IPS-20b (cell line): ENCODE measurements around the gene TEX13A.
"Not testable (repeated sequence)": the region's sequence is repeated elsewhere in the genome, so short reads cannot be mapped to it uniquely, and the experiment has no call there.

Experiments
- H3K27ac ChIP-seq: one replicate; pipeline ENCODE4 v1.5.1; 2013; ENCODE audit warnings: low read length
- H3K27me3 ChIP-seq: 2 replicates; pipeline ENCODE4 v1.6.1; 2013; ENCODE audit warnings: mild to moderate bottlenecking, low read length, inconsistent platforms; ENCODE audit not compliant: insufficient read depth
- H3K36me3 ChIP-seq: 2 replicates; pipeline ENCODE4 v1.6.1; 2013; ENCODE audit warnings: low read depth, mild to moderate bottlenecking, inconsistent platforms, low read length, moderate library complexity; ENCODE audit not compliant: insufficient read depth
- H3K4me1 ChIP-seq: 2 replicates; pipeline ENCODE4 v1.6.1; 2013; ENCODE audit warnings: mild to moderate bottlenecking, control low read depth, inconsistent platforms, low read length, moderate library complexity; ENCODE audit not compliant: insufficient read depth
- H3K4me3 ChIP-seq: 2 replicates; pipeline ENCODE4 v1.5.1; 2013; ENCODE audit warnings: mild to moderate bottlenecking, low read length, inconsistent platforms
- H3K9ac ChIP-seq: 2 replicates; pipeline ENCODE4 v1.6.1; 2013; ENCODE audit warnings: low read depth, mild to moderate bottlenecking, inconsistent platforms, low read length, moderate library complexity
- H3K9me3 ChIP-seq: 2 replicates; pipeline ENCODE4 v1.6.1; 2013; ENCODE audit warnings: mild to moderate bottlenecking, low read depth, low read length, inconsistent platforms; ENCODE audit not compliant: insufficient read depth

TEX13A gene

GRCh38 chrX:105220636-105221035 is at the start of gene TEX13A:
TSS of gene TEX13A (minus strand) at chrX:105220694. CDS start at chrX:105220397, 297 bp downstream.
- Histone ChIP-seq H3K36me3 (no peaks in the 10 kb centered on the region), H3K4me1 (no peaks in the 10 kb centered on the region), H3K27ac (no peak within 1 kb of the TSS), H3K9me3 (no peaks in the 10 kb centered on the region), H3K27me3 (no peaks in the 10 kb centered on the region), H3K4me3 (no peak within 1 kb of the TSS), H3K9ac (no peak within 1 kb of the TSS)

GRCh38 chrX:105269386-105269785 is 48.9 kb upstream of the TEX13A start:
- Histone ChIP-seq H3K27ac (no peak overlapping the region), H3K27me3 (no peaks in the 10 kb centered on the region), H3K9me3 (no peaks in the 10 kb centered on the region), H3K36me3 (no peaks in the 10 kb centered on the region), H3K9ac (no peak overlapping the region), H3K4me3 (no peak overlapping the region), H3K4me1 (no peaks in the 10 kb centered on the region; the same call in 1 of the 2 replicates)

GRCh38 chrX:105267167-105267566 is 46.7 kb upstream of the TEX13A start:
- Histone ChIP-seq H3K9me3 (no peaks in the 10 kb centered on the region), H3K36me3 (no peaks in the 10 kb centered on the region), H3K4me3 (no peak overlapping the region), H3K27me3 (no peaks in the 10 kb centered on the region), H3K27ac (no peak overlapping the region), H3K9ac (no peak overlapping the region), H3K4me1 (no peaks in the 10 kb centered on the region)

- Histone ChIP-seq H3K4me3 (no peak overlapping the region), H3K9me3 (no peaks in the 10 kb centered on the region), H3K36me3 (no peaks in the 10 kb centered on the region), H3K27me3 (no peaks in the 10 kb centered on the region), H3K4me1 (no peaks in the 10 kb centered on the region), H3K27ac (no peak overlapping the region), H3K9ac (no peak overlapping the region)
These were observed 46.0 kb upstream of the TEX13A start for GRCh38 chrX:105266456-105266855.

GRCh38 chrX:105265093-105265492 is 44.6 kb upstream of the TEX13A start:
- H3K4me3 ChIP-seq = no peak overlapping the region
- H3K9me3 ChIP-seq = no peaks in the 10 kb centered on the region
- H3K27me3 ChIP-seq = no peaks in the 10 kb centered on the region
- H3K9ac ChIP-seq = no peak overlapping the region
- H3K27ac ChIP-seq = no peak overlapping the region
- H3K36me3 ChIP-seq = no peaks in the 10 kb centered on the region
- H3K4me1 ChIP-seq = no peaks in the 10 kb centered on the region

GRCh38 chrX:105263801-105264200 is 43.3 kb upstream of the TEX13A start:
- Histone ChIP-seq H3K4me3 (no peak overlapping the region), H3K9me3 (no peaks in the 10 kb centered on the region), H3K27ac (no peak overlapping the region), H3K27me3 (no peaks in the 10 kb centered on the region), H3K36me3 (no peaks in the 10 kb centered on the region), H3K9ac (no peak overlapping the region), H3K4me1 (no peaks in the 10 kb centered on the region)

- Histone ChIP-seq H3K4me3 (no peak overlapping the region), H3K27ac (no peak overlapping the region), H3K4me1 (no peaks in the 10 kb centered on the region), H3K9me3 (no peaks in the 10 kb centered on the region), H3K9ac (no peak overlapping the region), H3K27me3 (no peaks in the 10 kb centered on the region), H3K36me3 (no peaks in the 10 kb centered on the region)
These were observed 42.7 kb upstream of the TEX13A start for GRCh38 chrX:105263171-105263570.

GRCh38 chrX:105260291-105261043 is 40.0 kb upstream of the TEX13A start:
- H3K9ac ChIP-seq = no peak overlapping the region
- no peaks in the 10 kb centered on the region for H3K27me3 ChIP-seq
- no peak overlapping the region for H3K27ac ChIP-seq
- no peaks in the 10 kb centered on the region for H3K9me3 ChIP-seq
- H3K4me1 ChIP-seq = no peaks in the 10 kb centered on the region
- no peaks in the 10 kb centered on the region for H3K36me3 ChIP-seq
- no peak overlapping the region for H3K4me3 ChIP-seq

GRCh38 chrX:105241056-105241455 is 20.6 kb upstream of the TEX13A start:
- H3K9me3 ChIP-seq = no peaks in the 10 kb centered on the region
- no peak overlapping the region for H3K27ac ChIP-seq
- no peaks in the 10 kb centered on the region for H3K27me3 ChIP-seq
- H3K9ac ChIP-seq = no peak overlapping the region
- H3K36me3 ChIP-seq = no peaks in the 10 kb centered on the region
- H3K4me3 ChIP-seq = no peak overlapping the region
- no peaks in the 10 kb centered on the region for H3K4me1 ChIP-seq

- H3K9ac ChIP-seq, H3K9me3 ChIP-seq: not testable (repeated sequence)
These were observed 16.9 kb upstream of the TEX13A start for GRCh38 chrX:105237407-105237806.

GRCh38 chrX:105229146-105229545 is 8.7 kb upstream of the TEX13A start:
- Histone ChIP-seq H3K27ac (no peak overlapping the region), H3K4me1 (no peaks in the 10 kb centered on the region), H3K27me3 (no peaks in the 10 kb centered on the region), H3K9me3 (no peaks in the 10 kb centered on the region), H3K9ac (no peak overlapping the region), H3K4me3 (no peak overlapping the region), H3K36me3 (no peaks in the 10 kb centered on the region)

More at GRCh38 chrX:105237407-105237806, 16.9 kb upstream of the TEX13A start:
- H3K27ac ChIP-seq, H3K27me3 ChIP-seq, H3K4me3 ChIP-seq, H3K36me3 ChIP-seq, H3K4me1 ChIP-seq: not testable (repeated sequence)

- no peak overlapping the region for H3K4me3 ChIP-seq
- no peaks in the 10 kb centered on the region for H3K27me3 ChIP-seq
- no peaks in the 10 kb centered on the region for H3K4me1 ChIP-seq
- H3K27ac ChIP-seq = no peak overlapping the region
- H3K9ac ChIP-seq = no peak overlapping the region
- no peaks in the 10 kb centered on the region for H3K9me3 ChIP-seq
- no peaks in the 10 kb centered on the region for H3K36me3 ChIP-seq
These were observed 8.1 kb upstream of the TEX13A start for GRCh38 chrX:105228602-105229001.
